Neural cell (in vitro differentiated cells): ENCODE data around the gene SLIT3. TPM values are rescaled to one million over a fixed set of nuclear protein-coding genes. Genes with fewer than 3 reads are reported as not detected.

Experiments
- H2AFZ ChIP-seq: fragments of 200-600, 300-800 bp; sonication (generic), shearing (Covaris generic); 2 replicates; pipeline ENCODE4 v1.6.0; 2014; ENCODE audit warnings: low read depth, mild to moderate bottlenecking, antibody characterized with exemption, low read length, moderate library complexity
- H3F3A ChIP-seq: fragments of 200-600 bp; shearing (Covaris generic); 2 replicates; pipeline ENCODE4 v1.6.1; 2016; ENCODE audit warnings: mild to moderate bottlenecking, moderate library complexity, mixed read lengths, antibody characterized with exemption, low read length; ENCODE audit not compliant: insufficient read depth, poor library complexity, severe bottlenecking
- H3K27ac ChIP-seq: fragments of 200-600, 300-800 bp; sonication (generic), shearing (Covaris generic); 2 replicates; pipeline ENCODE4 v1.5.1; 2014; ENCODE audit warnings: mild to moderate bottlenecking, low read length, moderate library complexity
- H3K27me3 ChIP-seq: fragments of 300-800, 200-600 bp; sonication (generic), shearing (Covaris generic); 2 replicates; pipeline ENCODE4 v1.6.0; 2014; ENCODE audit warnings: mild to moderate bottlenecking, low read depth, low read length, moderate library complexity; ENCODE audit not compliant: insufficient read depth
- H3K36me3 ChIP-seq: fragments of 300-800, 200-600 bp; sonication (generic), shearing (Covaris generic); 2 replicates; pipeline ENCODE4 v1.5.1; 2014; ENCODE audit warnings: mild to moderate bottlenecking, antibody characterized with exemption, low read length, moderate library complexity; ENCODE audit not compliant: insufficient read depth
- H3K4me2 ChIP-seq: fragments of 300-800, 200-600 bp; sonication (generic), shearing (Covaris generic); 2 replicates; pipeline ENCODE4 v1.6.0; 2014; ENCODE audit warnings: mild to moderate bottlenecking, low read length
- H3K4me3 ChIP-seq: fragments of 300-800, 200-600 bp; sonication (generic), shearing (Covaris generic); 2 replicates; pipeline ENCODE4 v1.5.1; 2014; ENCODE audit warnings: mild to moderate bottlenecking, low read length, moderate library complexity
- H3K79me2 ChIP-seq: fragments of 200-600 bp; shearing (Covaris generic); replicated peaks from 2 replicates; pipeline ENCODE4 v1.6.0; 2014; ENCODE audit warnings: mild to moderate bottlenecking, low read length, moderate library complexity; ENCODE audit not compliant: insufficient read depth
- H3K9ac ChIP-seq: fragments of 300-800, 200-600 bp; sonication (generic), shearing (Covaris generic); 2 replicates; pipeline ENCODE4 v1.6.1; 2016; ENCODE audit warnings: mild to moderate bottlenecking, low read length, mixed read lengths
- H3K9me2 ChIP-seq: fragments of 200-600 bp; shearing (Covaris generic); 2 replicates; pipeline ENCODE4 v1.6.1; 2016; ENCODE audit warnings: mild to moderate bottlenecking, low read length, mixed read lengths; ENCODE audit not compliant: insufficient read depth
- H3K9me3 ChIP-seq: fragments of 200-600, 300-800 bp; sonication (generic), shearing (Covaris generic); 2 replicates; pipeline ENCODE4 v1.6.1; 2016; ENCODE audit warnings: mild to moderate bottlenecking, mixed run types, low read length, moderate library complexity, mixed read lengths
- H4K20me1 ChIP-seq: fragments of 200-600 bp; shearing (Covaris generic); 2 replicates; pipeline ENCODE4 v1.6.1; 2016; ENCODE audit warnings: mild to moderate bottlenecking, mixed run types; ENCODE audit not compliant: insufficient read depth
- EP300 ChIP-seq: fragments of 450-650 bp; conservative IDR thresholded peaks from 2 replicates; pipeline ENCODE4 v1.6.1; 2014; ENCODE audit warnings: antibody characterized with exemption, mild to moderate bottlenecking, moderate library complexity; ENCODE audit not compliant: poor library complexity, severe bottlenecking
- EZH2 ChIP-seq: fragments of 200-600, 300-800 bp; shearing (Covaris generic), sonication (generic); IDR thresholded peaks from 2 replicates; pipeline ENCODE4 v1.6.1; 2014; ENCODE audit warnings: antibody characterized with exemption, low read length, borderline replicate concordance, mild to moderate bottlenecking; ENCODE audit not compliant: insufficient read depth, poor library complexity, severe bottlenecking
- MXI1 ChIP-seq: fragments of 450-650 bp; conservative IDR thresholded peaks from 2 replicates; pipeline ENCODE4 v1.6.1; 2014; ENCODE audit warnings: antibody characterized with exemption, mild to moderate bottlenecking; ENCODE audit not compliant: poor library complexity, severe bottlenecking
- POLR2AphosphoS5 ChIP-seq: IDR thresholded peaks from 2 replicates; pipeline ENCODE4 v1.6.1; 2012
- RAD21 ChIP-seq: fragments of 450-650 bp; conservative IDR thresholded peaks from 2 replicates; pipeline ENCODE4 v1.6.1; 2014; ENCODE audit warnings: antibody characterized with exemption, mild to moderate bottlenecking, moderate library complexity
- SMC3 ChIP-seq: fragments of 450-650 bp; conservative IDR thresholded peaks from 2 replicates; pipeline ENCODE4 v1.6.1; 2014; ENCODE audit warnings: antibody characterized with exemption, mild to moderate bottlenecking, moderate library complexity; ENCODE audit not compliant: poor library complexity
- TAF1 ChIP-seq: IDR thresholded peaks from 2 replicates; pipeline ENCODE4 v1.6.1; 2012; ENCODE audit warnings: low read depth
- polyA plus RNA-seq: library from polyadenylated mRNA; depleted of rRNA; stranded (reverse); fragments of >200 nt; gene quantifications from 2 replicates; pipeline ENCODE4 v1.2.3, GENCODE V29; 2014
- TF ChIP-seq, protein P1 (sequence below): fragments of 450-650 bp; IDR thresholded peaks from 2 replicates; pipeline ENCODE4 v1.5.1; 2014; ENCODE audit warnings: antibody characterized with exemption, mild to moderate bottlenecking, moderate library complexity; ENCODE audit not compliant: poor library complexity, severe bottlenecking
- TF ChIP-seq, protein P2 (sequence below): IDR thresholded peaks from 2 replicates; pipeline ENCODE4 v1.6.1; 2012; ENCODE audit warnings: borderline replicate concordance

SLIT3 gene
- polyA plus RNA-seq, 1 donor from 2014 or later, result 1.2 TPM

DNA sequence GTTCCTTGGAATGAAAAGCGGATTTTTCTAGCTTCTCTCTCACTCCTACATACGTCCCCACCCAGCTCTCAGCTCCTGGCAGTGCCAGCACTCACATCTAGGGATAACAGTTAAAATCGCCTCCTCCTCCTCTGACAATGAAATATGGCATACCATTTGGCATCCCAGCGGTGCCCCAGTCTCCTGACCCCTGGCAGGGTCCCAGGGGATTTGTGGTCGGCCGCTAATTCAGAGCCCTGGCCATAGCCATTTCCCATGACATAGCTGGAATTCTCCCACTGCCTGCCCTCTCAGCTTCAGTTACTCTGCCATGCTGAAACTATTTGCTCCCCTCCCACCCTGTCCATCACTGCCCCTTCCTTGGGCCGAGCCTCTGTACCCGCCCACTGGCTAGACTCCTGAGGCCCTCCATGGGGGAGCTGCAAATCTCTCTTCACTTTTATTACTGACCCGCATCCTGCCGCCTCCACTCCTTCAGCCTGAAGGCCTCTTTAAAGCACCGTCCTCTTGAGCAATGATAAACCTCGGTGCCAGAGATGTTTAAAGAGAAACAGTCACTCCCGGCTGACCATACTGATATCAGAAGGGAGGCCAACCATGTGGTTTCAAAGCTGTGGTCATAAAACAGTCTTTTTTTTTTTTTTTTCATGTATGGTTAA lies 139.8 kb downstream of the SLIT3 start:
- no peak overlapping the region for H2AFZ ChIP-seq

DNA sequence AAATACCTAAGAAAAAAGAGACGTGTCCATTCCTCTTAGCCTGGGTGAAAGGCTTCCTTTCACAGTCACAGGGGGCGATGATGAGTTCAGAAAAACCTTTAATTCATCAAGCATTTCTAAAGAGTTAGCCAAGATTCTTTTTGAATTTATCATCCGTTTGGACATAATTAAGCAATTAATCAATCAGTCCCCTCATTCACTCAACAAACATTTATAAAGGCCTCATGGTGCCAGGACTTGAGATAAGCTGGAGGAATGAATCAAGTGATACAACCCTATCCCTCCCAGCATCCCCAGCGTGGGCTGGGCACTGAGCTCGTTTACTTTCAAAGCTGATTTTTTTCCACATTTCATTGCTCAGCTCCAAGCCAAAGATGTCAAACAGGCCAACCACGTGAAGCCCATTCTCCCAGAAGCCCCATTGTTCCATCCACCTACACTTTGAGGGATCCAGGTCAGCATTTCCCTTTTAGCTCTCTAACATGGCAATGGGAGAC lies 140.5 kb downstream of the SLIT3 start:
- no peaks in the 10 kb centered on the region for H3K9me2 ChIP-seq
- H3K79me2 ChIP-seq, result no peaks in the 10 kb centered on the region
- H3K9ac ChIP-seq, result no peak overlapping the region
- H3F3A ChIP-seq, result no peaks in the 10 kb centered on the region
- no peaks in the 10 kb centered on the region for H3K27me3 ChIP-seq
- H3K4me2 ChIP-seq, result no peak overlapping the region
- no peak overlapping the region for H2AFZ ChIP-seq
- no peak for TF ChIP-seq SMC3
- TF ChIP-seq, protein P1, sequence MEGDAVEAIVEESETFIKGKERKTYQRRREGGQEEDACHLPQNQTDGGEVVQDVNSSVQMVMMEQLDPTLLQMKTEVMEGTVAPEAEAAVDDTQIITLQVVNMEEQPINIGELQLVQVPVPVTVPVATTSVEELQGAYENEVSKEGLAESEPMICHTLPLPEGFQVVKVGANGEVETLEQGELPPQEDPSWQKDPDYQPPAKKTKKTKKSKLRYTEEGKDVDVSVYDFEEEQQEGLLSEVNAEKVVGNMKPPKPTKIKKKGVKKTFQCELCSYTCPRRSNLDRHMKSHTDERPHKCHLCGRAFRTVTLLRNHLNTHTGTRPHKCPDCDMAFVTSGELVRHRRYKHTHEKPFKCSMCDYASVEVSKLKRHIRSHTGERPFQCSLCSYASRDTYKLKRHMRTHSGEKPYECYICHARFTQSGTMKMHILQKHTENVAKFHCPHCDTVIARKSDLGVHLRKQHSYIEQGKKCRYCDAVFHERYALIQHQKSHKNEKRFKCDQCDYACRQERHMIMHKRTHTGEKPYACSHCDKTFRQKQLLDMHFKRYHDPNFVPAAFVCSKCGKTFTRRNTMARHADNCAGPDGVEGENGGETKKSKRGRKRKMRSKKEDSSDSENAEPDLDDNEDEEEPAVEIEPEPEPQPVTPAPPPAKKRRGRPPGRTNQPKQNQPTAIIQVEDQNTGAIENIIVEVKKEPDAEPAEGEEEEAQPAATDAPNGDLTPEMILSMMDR, result no peak
- TF ChIP-seq POLR2AphosphoS5, result no peak
- TF ChIP-seq EZH2, result no peak
- TF ChIP-seq, protein P2, sequence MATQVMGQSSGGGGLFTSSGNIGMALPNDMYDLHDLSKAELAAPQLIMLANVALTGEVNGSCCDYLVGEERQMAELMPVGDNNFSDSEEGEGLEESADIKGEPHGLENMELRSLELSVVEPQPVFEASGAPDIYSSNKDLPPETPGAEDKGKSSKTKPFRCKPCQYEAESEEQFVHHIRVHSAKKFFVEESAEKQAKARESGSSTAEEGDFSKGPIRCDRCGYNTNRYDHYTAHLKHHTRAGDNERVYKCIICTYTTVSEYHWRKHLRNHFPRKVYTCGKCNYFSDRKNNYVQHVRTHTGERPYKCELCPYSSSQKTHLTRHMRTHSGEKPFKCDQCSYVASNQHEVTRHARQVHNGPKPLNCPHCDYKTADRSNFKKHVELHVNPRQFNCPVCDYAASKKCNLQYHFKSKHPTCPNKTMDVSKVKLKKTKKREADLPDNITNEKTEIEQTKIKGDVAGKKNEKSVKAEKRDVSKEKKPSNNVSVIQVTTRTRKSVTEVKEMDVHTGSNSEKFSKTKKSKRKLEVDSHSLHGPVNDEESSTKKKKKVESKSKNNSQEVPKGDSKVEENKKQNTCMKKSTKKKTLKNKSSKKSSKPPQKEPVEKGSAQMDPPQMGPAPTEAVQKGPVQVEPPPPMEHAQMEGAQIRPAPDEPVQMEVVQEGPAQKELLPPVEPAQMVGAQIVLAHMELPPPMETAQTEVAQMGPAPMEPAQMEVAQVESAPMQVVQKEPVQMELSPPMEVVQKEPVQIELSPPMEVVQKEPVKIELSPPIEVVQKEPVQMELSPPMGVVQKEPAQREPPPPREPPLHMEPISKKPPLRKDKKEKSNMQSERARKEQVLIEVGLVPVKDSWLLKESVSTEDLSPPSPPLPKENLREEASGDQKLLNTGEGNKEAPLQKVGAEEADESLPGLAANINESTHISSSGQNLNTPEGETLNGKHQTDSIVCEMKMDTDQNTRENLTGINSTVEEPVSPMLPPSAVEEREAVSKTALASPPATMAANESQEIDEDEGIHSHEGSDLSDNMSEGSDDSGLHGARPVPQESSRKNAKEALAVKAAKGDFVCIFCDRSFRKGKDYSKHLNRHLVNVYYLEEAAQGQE, result no peak
- no peak for TF ChIP-seq MXI1
- no peak for TF ChIP-seq RAD21
- no peak for TF ChIP-seq TAF1
- TF ChIP-seq EP300, result no peak
- H3K36me3 ChIP-seq, result no peaks in the 10 kb centered on the region
- no peaks in the 10 kb centered on the region for H3K9me3 ChIP-seq
- no peak overlapping the region for H3K27ac ChIP-seq
- H4K20me1 ChIP-seq, result no peaks in the 10 kb centered on the region
- H3K4me3 ChIP-seq, result no peak overlapping the region

More for the DNA sequence above, 139.8 kb downstream of the SLIT3 start:
- no peaks in the 10 kb centered on the region for H3K9me3 ChIP-seq
- no peak overlapping the region for H3K9ac ChIP-seq
- no peak overlapping the region for H3K4me3 ChIP-seq
- H3K27ac ChIP-seq, result no peak overlapping the region
- TF ChIP-seq, protein P1, result no peak
- TF ChIP-seq EZH2 (no peak), TAF1 (no peak), POLR2AphosphoS5 (no peak), MXI1 (no peak), EP300 (no peak), RAD21 (no peak), SMC3 (no peak)
- TF ChIP-seq, protein P2, result no peak
- no peaks in the 10 kb centered on the region for H3K27me3 ChIP-seq
- H4K20me1 ChIP-seq, result no peaks in the 10 kb centered on the region
- H3K79me2 ChIP-seq, result no peaks in the 10 kb centered on the region
- H3K36me3 ChIP-seq, result no peaks in the 10 kb centered on the region
- H3K4me2 ChIP-seq, result no peak overlapping the region
- H3K9me2 ChIP-seq, result no peaks in the 10 kb centered on the region
- H3F3A ChIP-seq, result no peaks in the 10 kb centered on the region
